Lower lobe of right lung (tissue), 2 donors: ENCODE measurements around the gene PITX1. TPM values are rescaled to one million over a fixed set of nuclear protein-coding genes. Genes with fewer than 3 reads are reported as not detected.

Source experiments
- ATAC-seq, 2 donors: fragments of 200-7000 bp; cut with Tn5 transposase; one replicate each; pipeline ENCODE4 v1.9.1; 2020 to 2022; ENCODE audit warnings: mild to moderate bottlenecking in 2 of 2, moderate library complexity in 2 of 2
- DNase-seq: peaks from one replicate; pipeline ENCODE4 v3.0.0-alpha.2; 2020
- H3K27ac ChIP-seq: fragments of 200-600 bp; one replicate; pipeline ENCODE4 v1.8.0; 2022
- H3K27me3 ChIP-seq: fragments of 200-600 bp; one replicate; pipeline ENCODE4 v1.8.0; 2022; ENCODE audit warnings: low read depth
- H3K36me3 ChIP-seq: fragments of 200-600 bp; one replicate; pipeline ENCODE4 v1.8.0; 2022; ENCODE audit warnings: mild to moderate bottlenecking
- H3K4me1 ChIP-seq: fragments of 200-600 bp; one replicate; pipeline ENCODE4 v1.8.0; 2022
- H3K4me3 ChIP-seq: fragments of 200-600 bp; one replicate; pipeline ENCODE4 v1.8.0; 2022; ENCODE audit warnings: mild to moderate bottlenecking
- H3K9me3 ChIP-seq: fragments of 200-600 bp; one replicate; pipeline ENCODE4 v1.8.0; 2022
- CTCF ChIP-seq: fragments of 200-600 bp; IDR thresholded peaks from one replicate; pipeline ENCODE4 v1.8.0; 2022; ENCODE audit warnings: antibody characterized with exemption, mild to moderate bottlenecking
- intact Hi-C: fragments of 100-400 bp; cut with DNase I; formaldehyde crosslinking; loops from one replicate; pipeline ENCODE4 v1.11.0; 2022
- total RNA-seq: library from RNA; stranded (reverse); fragmentation: NEBNext Ultra II Directional; extraction: Animal tissue kit (Norgen Biotek cat#: 25700); gene quantifications from one replicate; pipeline ENCODE4 v1.2.1, GENCODE V29; 2021
- donor health status: DM: no; HTN: yes; CAD: no; lungs with severe emphysema.

Gene PITX1
- total RNA-seq, 1 donor from 2014 or later, result 0.47 TPM

GRCh38 chr5:135037519-135038204 is 3.6 kb upstream of the PITX1 start:
- intact Hi-C loops, result no loop called here
- H3K27me3 ChIP-seq, result peaks cover 95% of the 10 kb centered on the region
- peak; percentile 24 for DNase-seq
- H3K9me3 ChIP-seq, result no peaks in the 10 kb centered on the region
- no peak for ATAC-seq
- H3K27ac ChIP-seq, result no peak overlapping the region
- H3K4me1 ChIP-seq, result peaks cover 27% of the 10 kb centered on the region
- H3K4me3 ChIP-seq, result no peak overlapping the region
- no peaks in the 10 kb centered on the region for H3K36me3 ChIP-seq
- TF ChIP-seq CTCF, result no peak

- Histone ChIP-seq H3K27ac (no peak overlapping the region), H3K36me3 (no peaks in the 10 kb centered on the region), H3K4me3 (no peak overlapping the region), H3K27me3 (peaks cover 96% of the 10 kb centered on the region), H3K9me3 (no peaks in the 10 kb centered on the region), H3K4me1 (peaks cover 34% of the 10 kb centered on the region)
- TF ChIP-seq CTCF, result no peak
- intact Hi-C loops, result no loop called here
- ATAC-seq (no peak), DNase-seq (peak; percentile 14)
These were observed 2.4 kb upstream of the PITX1 start for GRCh38 chr5:135036405-135036804.

- no peak overlapping the region for H3K4me3 ChIP-seq
These were observed 1.6 kb upstream of the PITX1 start for GRCh38 chr5:135035678-135036030.

GRCh38 chr5:135034963-135035677 is 1.1 kb upstream of the PITX1 start:
- Histone ChIP-seq H3K9me3 (no peaks in the 10 kb centered on the region), H3K27ac (no peak overlapping the region), H3K36me3 (no peaks in the 10 kb centered on the region), H3K27me3 (peaks cover 96% of the 10 kb centered on the region), H3K4me1 (peaks cover 44% of the 10 kb centered on the region), H3K4me3 (no peak overlapping the region)
- peak; percentile 24 for DNase-seq
- ATAC-seq, result no peak
- intact Hi-C loops, result no loop called here
- no peak for TF ChIP-seq CTCF

More at GRCh38 chr5:135035678-135036030, 1.6 kb upstream of the PITX1 start:
- TF ChIP-seq CTCF, result no peak
- DNase-seq (peak; percentile 25), ATAC-seq (no peak)
- Histone ChIP-seq H3K9me3 (no peaks in the 10 kb centered on the region), H3K27ac (no peak overlapping the region), H3K36me3 (no peaks in the 10 kb centered on the region), H3K27me3 (peaks cover 96% of the 10 kb centered on the region), H3K4me1 (peaks cover 42% of the 10 kb centered on the region)
- intact Hi-C loops, result no loop called here

GRCh38 chr5:135034236-135034962 is 371 bp upstream of the PITX1 start:
- intact Hi-C loops, result no loop called here
- peaks cover 39% of the 10 kb centered on the region for H3K4me1 ChIP-seq
- no peaks in the 10 kb centered on the region for H3K36me3 ChIP-seq
- H3K4me3 ChIP-seq, result peak overlapping the region; percentile 50
- peak; percentile 52 for DNase-seq
- peaks cover 96% of the 10 kb centered on the region for H3K27me3 ChIP-seq
- H3K27ac ChIP-seq, result no peak overlapping the region
- peak; percentile 4 to 42 for ATAC-seq
- no peak for TF ChIP-seq CTCF
- H3K9me3 ChIP-seq, result no peaks in the 10 kb centered on the region
